Measurements from ENCODE around the gene ACKR4. TPM values are rescaled to one million over a fixed set of nuclear protein-coding genes. Genes with fewer than 3 reads are reported as not detected.

The ACKR4 gene
- total RNA-seq, 1 donor from 2014 or later = 8.0 TPM

DNA sequence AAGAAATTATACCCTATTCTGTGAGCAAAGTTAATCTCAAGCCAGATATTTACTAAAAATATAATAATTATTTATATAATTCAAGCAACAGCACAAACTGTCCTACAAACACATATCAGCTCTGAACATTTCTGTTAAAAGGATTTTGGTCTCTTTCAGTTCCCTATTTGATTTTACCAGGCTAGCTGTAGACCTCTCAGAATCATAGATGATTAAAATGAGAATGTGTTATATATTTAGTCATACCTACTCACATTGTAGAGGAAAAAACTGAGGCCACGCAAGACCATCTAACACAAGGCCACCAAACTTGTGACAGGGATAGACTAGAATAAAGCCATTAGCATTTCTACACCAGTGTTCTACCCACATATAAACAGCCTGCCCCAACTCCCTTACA lies 28.5 kb downstream of the ACKR4 start:
- H3K9me3 ChIP-seq = no peaks in the 10 kb centered on the region
- TF ChIP-seq, protein P1, sequence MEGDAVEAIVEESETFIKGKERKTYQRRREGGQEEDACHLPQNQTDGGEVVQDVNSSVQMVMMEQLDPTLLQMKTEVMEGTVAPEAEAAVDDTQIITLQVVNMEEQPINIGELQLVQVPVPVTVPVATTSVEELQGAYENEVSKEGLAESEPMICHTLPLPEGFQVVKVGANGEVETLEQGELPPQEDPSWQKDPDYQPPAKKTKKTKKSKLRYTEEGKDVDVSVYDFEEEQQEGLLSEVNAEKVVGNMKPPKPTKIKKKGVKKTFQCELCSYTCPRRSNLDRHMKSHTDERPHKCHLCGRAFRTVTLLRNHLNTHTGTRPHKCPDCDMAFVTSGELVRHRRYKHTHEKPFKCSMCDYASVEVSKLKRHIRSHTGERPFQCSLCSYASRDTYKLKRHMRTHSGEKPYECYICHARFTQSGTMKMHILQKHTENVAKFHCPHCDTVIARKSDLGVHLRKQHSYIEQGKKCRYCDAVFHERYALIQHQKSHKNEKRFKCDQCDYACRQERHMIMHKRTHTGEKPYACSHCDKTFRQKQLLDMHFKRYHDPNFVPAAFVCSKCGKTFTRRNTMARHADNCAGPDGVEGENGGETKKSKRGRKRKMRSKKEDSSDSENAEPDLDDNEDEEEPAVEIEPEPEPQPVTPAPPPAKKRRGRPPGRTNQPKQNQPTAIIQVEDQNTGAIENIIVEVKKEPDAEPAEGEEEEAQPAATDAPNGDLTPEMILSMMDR (IDR thresholded peaks at IDR 0.05) = no peak

DNA sequence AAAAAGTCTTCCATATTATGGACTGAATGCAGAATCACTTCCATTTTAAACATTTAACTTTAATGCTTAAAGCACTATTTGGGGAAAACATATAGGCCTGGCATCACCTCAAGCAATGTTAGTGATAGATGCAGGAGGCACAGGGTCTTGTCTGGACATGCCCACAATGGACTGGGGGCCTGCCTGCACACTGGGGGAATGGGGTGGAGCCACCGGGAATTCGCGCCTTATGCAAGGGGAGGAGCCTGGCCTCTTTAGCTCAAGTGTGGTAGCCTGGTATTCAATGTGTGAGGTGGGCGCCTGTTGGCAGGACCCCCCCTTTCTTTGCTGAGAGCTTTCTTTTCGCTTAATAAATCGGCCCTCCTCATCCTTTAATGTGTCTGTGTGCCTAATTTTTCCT lies 29.9 kb downstream of the ACKR4 start:
- DNase-seq (no peak), ATAC-seq (no peak)
- no peak overlapping the region for H3K4me3 ChIP-seq
- TF ChIP-seq, protein P1 (IDR thresholded peaks at IDR 0.05) = no peak
- no peaks in the 10 kb centered on the region for H3K9me3 ChIP-seq
- intact Hi-C loops (cut with DNase I) = no loop called here
- no peak overlapping the region for H3K27ac ChIP-seq
- H3K4me1 ChIP-seq = peaks cover 7% of the 10 kb centered on the region
- H3K27me3 ChIP-seq = no peaks in the 10 kb centered on the region
- peaks cover 14% of the 10 kb centered on the region for H3K36me3 ChIP-seq

More for the DNA sequence above, 28.5 kb downstream of the ACKR4 start:
- ATAC-seq (no peak), DNase-seq (no peak)
- no peak overlapping the region for H3K27ac ChIP-seq
- no peak overlapping the region for H3K4me3 ChIP-seq
- H3K27me3 ChIP-seq = no peaks in the 10 kb centered on the region
- peaks cover 14% of the 10 kb centered on the region for H3K36me3 ChIP-seq
- intact Hi-C loops (cut with DNase I) = no loop called here
- H3K4me1 ChIP-seq = peaks cover 8% of the 10 kb centered on the region

DNA sequence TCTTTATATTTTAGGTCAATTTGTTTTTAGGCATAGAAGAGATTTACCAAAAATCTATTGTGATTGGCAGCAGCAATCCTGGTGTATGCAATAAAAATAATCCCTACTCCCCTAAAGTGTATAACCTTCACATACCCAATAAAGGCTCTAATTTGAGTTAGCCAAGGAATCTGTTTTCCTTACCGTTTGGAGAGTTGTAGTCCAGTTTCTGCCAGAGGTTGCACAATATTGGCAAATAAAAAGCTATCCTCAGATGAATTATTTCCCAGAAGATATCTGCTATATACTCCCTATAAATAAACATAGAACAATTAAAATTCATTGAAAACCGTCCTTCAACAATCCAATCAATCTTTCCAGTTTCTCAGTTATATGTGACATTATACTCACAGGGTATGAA lies 31.1 kb downstream of the ACKR4 start:
- H3K4me3 ChIP-seq = no peak overlapping the region
- DNase-seq = no peak
- no peaks in the 10 kb centered on the region for H3K27me3 ChIP-seq
- peaks cover 14% of the 10 kb centered on the region for H3K36me3 ChIP-seq
- H3K9me3 ChIP-seq = no peaks in the 10 kb centered on the region
- intact Hi-C loops (cut with DNase I) = no loop called here
- H3K4me1 ChIP-seq = no peaks in the 10 kb centered on the region
- TF ChIP-seq, protein P1 (IDR thresholded peaks at IDR 0.05) = no peak
- H3K27ac ChIP-seq = no peak overlapping the region
- no peak for ATAC-seq

DNA sequence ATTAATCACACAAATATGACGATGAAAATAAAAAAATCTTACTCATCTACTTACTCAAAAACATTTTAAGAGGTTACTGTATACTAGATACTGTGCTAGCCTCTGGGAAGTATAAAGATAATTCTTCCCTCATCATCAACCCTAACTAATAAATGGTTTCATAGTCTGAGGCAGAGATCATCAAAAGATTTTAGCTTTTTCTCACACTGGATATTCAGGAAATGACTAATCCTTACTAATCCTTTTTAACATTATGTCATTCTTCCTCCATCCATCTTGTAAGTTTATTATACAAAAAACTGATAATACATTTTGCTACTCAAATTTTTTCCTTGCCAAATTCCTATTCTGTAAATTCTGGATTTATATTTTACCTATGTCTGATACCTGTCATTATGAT lies 32.9 kb downstream of the ACKR4 start:
- DNase-seq = no peak
- intact Hi-C loops (cut with DNase I) = no loop called here

DNA sequence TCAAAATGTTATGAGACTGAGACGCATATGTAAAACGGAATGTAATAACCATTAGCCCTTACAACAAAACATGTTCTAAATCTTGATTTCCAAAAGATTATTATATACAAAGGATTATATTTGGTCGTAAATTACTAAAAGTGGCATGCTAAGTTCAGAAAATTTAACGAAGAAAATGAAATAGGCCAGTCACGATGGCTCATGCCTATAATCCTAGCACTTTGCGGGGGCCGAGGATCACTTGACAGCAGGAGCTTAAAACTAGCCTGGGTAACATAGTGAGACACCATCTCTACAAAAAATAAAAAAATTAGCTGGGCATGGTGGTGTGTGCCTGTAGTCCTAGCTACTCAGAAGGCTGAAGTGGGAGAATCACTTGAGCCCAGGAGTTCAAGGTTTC lies 33.5 kb downstream of the ACKR4 start:
- ATAC-seq (no peak), DNase-seq (no peak)
- intact Hi-C loops (cut with DNase I) = no loop called here
- H3K27ac ChIP-seq = no peak overlapping the region
- peaks cover 14% of the 10 kb centered on the region for H3K36me3 ChIP-seq
- TF ChIP-seq, protein P1 (IDR thresholded peaks at IDR 0.05) = no peak
- no peak overlapping the region for H3K4me3 ChIP-seq
- no peaks in the 10 kb centered on the region for H3K27me3 ChIP-seq
- no peaks in the 10 kb centered on the region for H3K9me3 ChIP-seq
- no peaks in the 10 kb centered on the region for H3K4me1 ChIP-seq

More for the DNA sequence above, 32.9 kb downstream of the ACKR4 start:
- Histone ChIP-seq H3K27me3 (no peaks in the 10 kb centered on the region), H3K9me3 (no peaks in the 10 kb centered on the region), H3K27ac (no peak overlapping the region), H3K4me1 (no peaks in the 10 kb centered on the region), H3K4me3 (no peak overlapping the region), H3K36me3 (peaks cover 14% of the 10 kb centered on the region)
- TF ChIP-seq, protein P1 (IDR thresholded peaks at IDR 0.05) = no peak
- ATAC-seq = no peak

DNA sequence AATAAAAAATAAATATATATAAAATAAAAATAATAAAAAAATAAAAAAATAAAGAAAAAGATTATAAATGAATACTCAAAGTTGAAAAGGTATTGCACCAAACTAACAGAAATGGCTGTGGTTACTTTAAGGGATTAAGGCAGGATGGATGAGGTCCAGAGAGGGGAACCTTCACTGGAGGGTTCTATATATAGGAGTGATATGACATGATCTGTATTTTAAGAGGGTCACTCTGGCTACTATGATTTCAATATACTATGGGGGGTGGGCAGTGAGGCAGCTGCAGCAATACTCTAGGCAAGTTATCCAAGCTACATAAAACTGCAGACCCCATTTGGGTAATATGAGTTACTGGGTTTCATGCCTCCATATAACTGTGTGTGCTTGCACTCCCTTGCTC lies 38.0 kb downstream of the ACKR4 start:
- TF ChIP-seq, protein P1 (IDR thresholded peaks at IDR 0.05) = no peak
- Histone ChIP-seq H3K9me3 (no peaks in the 10 kb centered on the region), H3K27me3 (no peaks in the 10 kb centered on the region), H3K4me3 (no peak overlapping the region), H3K4me1 (no peaks in the 10 kb centered on the region), H3K36me3 (peaks cover 35% of the 10 kb centered on the region), H3K27ac (no peak overlapping the region)
- DNase-seq (no peak), ATAC-seq (no peak)
- intact Hi-C loops (cut with DNase I) = no loop called here
